GM13976 (cell line): ENCODE measurements around the gene MAP2K7.
"Not testable (repeated sequence)": the region's sequence is repeated elsewhere in the genome, so short reads cannot be mapped to it uniquely, and the experiment has no call there.

Source experiments
- DNase-seq: peaks from one replicate; pipeline ENCODE4 v3.0.0; 2012; ENCODE audit warnings: low spot score
- CTCF ChIP-seq: IDR thresholded peaks from 2 replicates; pipeline ENCODE4 v1.5.1; 2012; ENCODE audit warnings: borderline replicate concordance, mild to moderate bottlenecking; ENCODE audit not compliant: insufficient read depth; ENCODE audit errors: extremely low read depth, missing control alignments, control extremely low read depth
- in situ Hi-C: fragments of 300-500 bp; cut with MboI; formaldehyde crosslinking; loops from one replicate; pipeline ENCODE4 v1.12.0; 2022; ENCODE audit warnings: low sequenced_read_pairs, mixed read lengths, inconsistent platforms; ENCODE audit not compliant: unreplicated experiment

Gene MAP2K7

GRCh38 chr19:7887408-7888144 lies 16.1 kb upstream of the MAP2K7 start:
- TF ChIP-seq CTCF: no peak
- DNase-seq: no peak
- in situ Hi-C loops: no loop called here

- no peak for DNase-seq
- TF ChIP-seq CTCF: no peak
- in situ Hi-C loops: no loop called here
Measured at GRCh38 chr19:7888145-7888825, 15.4 kb upstream of the MAP2K7 start, which contains the start of gene LRRC8E. Gene LRRC8E (plus strand): TSS chr19:7888510. CDS start chr19:7895604, 7,094 bp downstream.

- in situ Hi-C loops: no loop called here
- DNase-seq: no peak
- no peak for TF ChIP-seq CTCF
Measured at GRCh38 chr19:7888826-7889217, 14.9 kb upstream of the MAP2K7 start.

- in situ Hi-C loops, DNase-seq: not testable (repeated sequence)
Measured at GRCh38 chr19:7893362-7894101, 10.1 kb upstream of the MAP2K7 start.

- in situ Hi-C loops: no loop called here
- no peak for TF ChIP-seq CTCF
- DNase-seq: no peak
Measured at GRCh38 chr19:7894612-7895309, 8.9 kb upstream of the MAP2K7 start.

GRCh38 chr19:7895565-7895964 lies 8.1 kb upstream of the MAP2K7 start:
- TF ChIP-seq CTCF: no peak
- DNase-seq: no peak
- in situ Hi-C loops: no loop called here
